GM12873 (cell line): Measurements from ENCODE around the gene C16orf86.

Experiments used
- TF ChIP-seq, protein P1 (sequence below): IDR thresholded peaks from 2 replicates; pipeline ENCODE4 v1.5.1; 2012; ENCODE audit warnings: low read depth, mild to moderate bottlenecking, moderate library complexity, low read length, control low read depth; ENCODE audit not compliant: insufficient read depth; ENCODE audit errors: missing control alignments

C16orf86 gene

GRCh38 chr16:67660564-67661028 lies 6.0 kb upstream of the C16orf86 start, which contains the start of gene PARD6A:
Gene PARD6A, plus strand, starts transcription at chr16:67660960. Its CDS starts 79 bp downstream, at chr16:67661039.
- TF ChIP-seq, protein P1, sequence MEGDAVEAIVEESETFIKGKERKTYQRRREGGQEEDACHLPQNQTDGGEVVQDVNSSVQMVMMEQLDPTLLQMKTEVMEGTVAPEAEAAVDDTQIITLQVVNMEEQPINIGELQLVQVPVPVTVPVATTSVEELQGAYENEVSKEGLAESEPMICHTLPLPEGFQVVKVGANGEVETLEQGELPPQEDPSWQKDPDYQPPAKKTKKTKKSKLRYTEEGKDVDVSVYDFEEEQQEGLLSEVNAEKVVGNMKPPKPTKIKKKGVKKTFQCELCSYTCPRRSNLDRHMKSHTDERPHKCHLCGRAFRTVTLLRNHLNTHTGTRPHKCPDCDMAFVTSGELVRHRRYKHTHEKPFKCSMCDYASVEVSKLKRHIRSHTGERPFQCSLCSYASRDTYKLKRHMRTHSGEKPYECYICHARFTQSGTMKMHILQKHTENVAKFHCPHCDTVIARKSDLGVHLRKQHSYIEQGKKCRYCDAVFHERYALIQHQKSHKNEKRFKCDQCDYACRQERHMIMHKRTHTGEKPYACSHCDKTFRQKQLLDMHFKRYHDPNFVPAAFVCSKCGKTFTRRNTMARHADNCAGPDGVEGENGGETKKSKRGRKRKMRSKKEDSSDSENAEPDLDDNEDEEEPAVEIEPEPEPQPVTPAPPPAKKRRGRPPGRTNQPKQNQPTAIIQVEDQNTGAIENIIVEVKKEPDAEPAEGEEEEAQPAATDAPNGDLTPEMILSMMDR = no peak

- TF ChIP-seq, protein P1 = no peak
These were observed 5.4 kb upstream of the C16orf86 start for GRCh38 chr16:67661101-67661761.

DNA sequence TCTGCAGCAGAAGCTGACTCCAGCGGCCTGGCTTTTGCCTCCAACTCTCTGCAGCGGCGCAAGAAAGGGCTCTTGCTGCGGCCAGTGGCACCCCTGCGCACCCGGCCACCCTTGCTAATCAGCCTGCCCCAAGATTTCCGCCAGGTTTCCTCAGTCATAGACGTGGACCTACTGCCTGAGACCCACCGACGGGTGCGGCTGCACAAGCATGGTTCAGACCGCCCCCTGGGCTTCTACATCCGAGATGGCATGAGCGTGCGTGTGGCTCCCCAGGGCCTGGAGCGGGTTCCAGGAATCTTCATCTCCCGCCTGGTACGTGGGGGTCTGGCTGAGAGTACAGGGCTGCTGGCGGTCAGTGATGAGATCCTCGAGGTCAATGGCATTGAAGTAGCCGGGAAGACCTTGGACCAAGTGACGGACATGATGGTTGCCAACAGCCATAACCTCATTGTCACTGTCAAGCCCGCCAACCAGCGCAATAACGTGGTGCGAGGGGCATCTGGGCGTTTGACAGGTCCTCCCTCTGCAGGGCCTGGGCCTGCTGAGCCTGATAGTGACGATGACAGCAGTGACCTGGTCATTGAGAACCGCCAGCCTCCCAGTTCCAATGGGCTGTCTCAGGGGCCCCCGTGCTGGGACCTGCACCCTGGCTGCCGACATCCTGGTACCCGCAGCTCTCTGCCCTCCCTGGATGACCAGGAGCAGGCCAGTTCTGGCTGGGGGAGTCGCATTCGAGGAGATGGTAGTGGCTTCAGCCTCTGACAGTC lies 4.5 kb upstream of the C16orf86 start:
- TF ChIP-seq, protein P1 = no peak

GRCh38 chr16:67662653-67663010 lies 4.0 kb upstream of the C16orf86 start:
- TF ChIP-seq, protein P1 = no peak

DNA sequence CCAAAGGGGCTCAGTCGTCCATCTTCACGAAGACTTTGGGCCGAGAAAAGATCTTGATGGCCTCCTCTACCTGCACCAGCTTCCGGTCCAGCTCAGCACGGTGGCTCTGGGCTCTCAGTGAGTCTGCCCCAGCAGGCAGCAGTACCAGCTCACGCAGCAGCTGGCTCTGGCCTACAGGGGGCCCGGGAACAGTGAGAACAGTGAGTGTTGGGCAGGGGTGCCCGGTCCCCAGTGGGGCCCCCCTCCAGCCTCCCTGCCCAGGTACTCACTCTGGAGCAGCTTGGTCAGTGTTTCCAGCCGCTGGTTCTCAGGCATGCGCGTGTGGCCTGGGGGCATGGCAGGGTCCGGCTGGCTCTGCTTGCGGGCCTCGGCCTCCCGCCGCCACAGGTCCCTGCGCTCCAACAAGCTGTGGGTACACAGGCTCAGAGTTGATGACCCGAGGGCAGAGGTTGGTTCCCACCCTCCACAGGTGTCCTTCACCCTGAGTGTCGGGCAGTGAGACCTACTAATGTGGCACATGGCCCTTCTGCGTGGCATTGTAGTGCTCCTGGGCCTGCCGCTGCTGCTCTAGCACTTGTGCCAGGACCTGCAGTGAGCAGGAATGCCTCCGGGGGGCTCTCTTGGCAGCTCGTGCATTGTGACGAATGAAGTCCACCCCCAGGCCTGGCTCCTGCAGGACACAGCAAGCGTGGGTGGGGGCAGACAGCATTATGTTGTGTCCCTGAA lies 3.3 kb upstream of the C16orf86 start:
- TF ChIP-seq, protein P1 = peak; percentile 61

DNA sequence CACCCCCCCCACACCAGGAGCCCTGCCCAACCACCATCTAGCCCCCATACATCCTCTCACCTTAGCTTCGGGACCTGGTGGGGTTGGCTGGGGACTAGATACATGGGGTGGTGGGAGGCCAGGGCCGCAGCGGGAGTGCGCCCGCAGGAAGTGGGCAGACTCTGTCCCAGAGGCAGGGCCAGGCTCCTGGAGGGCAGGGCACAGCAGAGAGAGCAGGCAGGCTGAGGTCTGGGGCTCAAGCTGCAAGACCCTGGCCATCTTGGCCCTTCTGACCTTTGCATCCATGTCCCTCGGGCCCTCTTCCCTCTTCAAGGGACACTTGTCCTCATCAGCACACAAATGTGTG lies 2.8 kb upstream of the C16orf86 start:
- TF ChIP-seq, protein P1 = no peak

DNA sequence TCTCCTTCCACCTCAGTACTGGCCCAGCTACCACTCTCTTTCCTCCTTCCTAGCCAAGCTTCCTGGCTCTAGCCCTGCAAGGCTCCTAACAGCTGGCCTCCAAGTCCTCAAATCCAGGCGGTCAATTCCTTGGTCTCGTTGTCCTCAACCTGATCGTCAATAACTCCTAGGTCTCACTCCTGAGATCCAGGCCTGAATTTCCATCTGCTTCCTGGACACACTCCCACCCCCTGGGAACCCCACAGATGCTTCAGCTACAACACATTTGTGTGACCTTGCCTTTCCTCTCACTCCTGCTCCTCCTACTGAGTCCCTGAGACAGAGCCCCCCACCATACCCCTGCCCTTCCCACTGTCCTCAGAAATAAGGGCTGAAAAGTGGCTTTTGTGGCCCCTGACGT lies 2.4 kb upstream of the C16orf86 start:
- TF ChIP-seq, protein P1 = no peak
